ENCODE data around the gene TMEM37. TPM values are rescaled to one million over a fixed set of nuclear protein-coding genes. Genes with fewer than 3 reads are reported as not detected.
A peak's percentile ranks its signal among the peaks of the same experiment; 100 is the strongest.

Gene TMEM37
- total and polyA plus RNA-seq, 2 of the 13 experiments (the other 11 are each of a cell fraction or from before 2014, with no cell fraction given) = 37.7 to 115 TPM

DNA sequence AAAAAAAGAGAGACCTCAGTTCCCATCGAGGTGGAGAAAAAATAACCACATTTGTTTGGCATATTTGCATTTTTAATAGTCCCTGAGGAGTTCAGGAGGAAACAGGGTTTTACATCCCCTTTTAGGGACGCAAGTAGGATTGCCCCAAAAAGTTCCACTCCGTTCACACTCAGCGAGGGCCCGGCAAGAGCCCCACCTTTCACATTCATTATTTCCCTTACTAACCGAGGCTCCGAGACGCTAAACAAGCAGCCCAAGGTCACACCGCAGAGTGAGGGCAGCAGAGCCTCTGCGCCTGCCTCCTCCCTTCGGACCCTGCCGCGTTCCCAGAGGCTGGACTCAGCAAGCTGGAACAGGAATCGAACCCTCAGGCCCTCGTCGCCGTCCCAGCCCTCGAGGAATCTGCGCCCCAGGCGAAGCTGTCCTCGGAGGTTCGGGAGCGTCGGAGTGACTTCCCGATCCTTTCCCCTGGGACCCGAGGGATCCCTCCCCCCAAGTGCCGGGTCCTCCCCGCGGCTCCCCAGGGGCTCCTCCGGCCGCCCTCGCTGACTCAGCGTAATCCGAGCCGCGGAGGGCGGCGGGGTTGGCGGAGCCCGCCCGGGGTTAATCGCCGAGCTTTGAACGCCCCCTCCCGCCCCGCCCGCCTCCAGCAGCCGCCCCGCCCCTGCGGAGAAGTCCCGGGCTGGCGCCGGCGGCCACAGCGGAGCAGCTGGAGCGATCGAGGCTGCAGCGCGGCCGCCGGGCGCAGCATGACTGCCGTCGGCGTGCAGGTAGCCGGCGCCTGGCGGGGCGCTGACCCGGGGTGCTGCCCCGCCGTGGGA lies at the start of gene TMEM37 (continued):
- TF ChIP-seq, protein P1, sequence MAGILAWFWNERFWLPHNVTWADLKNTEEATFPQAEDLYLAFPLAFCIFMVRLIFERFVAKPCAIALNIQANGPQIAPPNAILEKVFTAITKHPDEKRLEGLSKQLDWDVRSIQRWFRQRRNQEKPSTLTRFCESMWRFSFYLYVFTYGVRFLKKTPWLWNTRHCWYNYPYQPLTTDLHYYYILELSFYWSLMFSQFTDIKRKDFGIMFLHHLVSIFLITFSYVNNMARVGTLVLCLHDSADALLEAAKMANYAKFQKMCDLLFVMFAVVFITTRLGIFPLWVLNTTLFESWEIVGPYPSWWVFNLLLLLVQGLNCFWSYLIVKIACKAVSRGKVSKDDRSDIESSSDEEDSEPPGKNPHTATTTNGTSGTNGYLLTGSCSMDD (CRISPR knock-in tag; IDR thresholded peaks at IDR 0.05) = no peak
- TF ChIP-seq CREB1 (IDR thresholded peaks at IDR 0.05) = no peak
- TF ChIP-seq CREB1 (CRISPR knock-in tag; IDR thresholded peaks at IDR 0.05) = no peak
- TF ChIP-seq ZNF460 (CRISPR knock-in tag; IDR thresholded peaks at IDR 0.05; ENCODE audit: borderline replicate concordance) = peak; percentile 53; the same call in 1 of the 2 replicates
- no peak; the same call in none of the 2 replicates for TF ChIP-seq ZNF430 (CRISPR knock-in tag; IDR thresholded peaks at IDR 0.05)
- TF ChIP-seq SCMH1 (CRISPR knock-in tag; IDR thresholded peaks at IDR 0.05; ENCODE audit: borderline replicate concordance) = no peak
- peak; percentile 63; the same call in 1 of the 2 replicates for TF ChIP-seq POGZ (CRISPR knock-in tag; IDR thresholded peaks at IDR 0.05)
- peak; percentile 84 for TF ChIP-seq ZNF317 (CRISPR knock-in tag; IDR thresholded peaks at IDR 0.05)
- TF ChIP-seq, protein P2, sequence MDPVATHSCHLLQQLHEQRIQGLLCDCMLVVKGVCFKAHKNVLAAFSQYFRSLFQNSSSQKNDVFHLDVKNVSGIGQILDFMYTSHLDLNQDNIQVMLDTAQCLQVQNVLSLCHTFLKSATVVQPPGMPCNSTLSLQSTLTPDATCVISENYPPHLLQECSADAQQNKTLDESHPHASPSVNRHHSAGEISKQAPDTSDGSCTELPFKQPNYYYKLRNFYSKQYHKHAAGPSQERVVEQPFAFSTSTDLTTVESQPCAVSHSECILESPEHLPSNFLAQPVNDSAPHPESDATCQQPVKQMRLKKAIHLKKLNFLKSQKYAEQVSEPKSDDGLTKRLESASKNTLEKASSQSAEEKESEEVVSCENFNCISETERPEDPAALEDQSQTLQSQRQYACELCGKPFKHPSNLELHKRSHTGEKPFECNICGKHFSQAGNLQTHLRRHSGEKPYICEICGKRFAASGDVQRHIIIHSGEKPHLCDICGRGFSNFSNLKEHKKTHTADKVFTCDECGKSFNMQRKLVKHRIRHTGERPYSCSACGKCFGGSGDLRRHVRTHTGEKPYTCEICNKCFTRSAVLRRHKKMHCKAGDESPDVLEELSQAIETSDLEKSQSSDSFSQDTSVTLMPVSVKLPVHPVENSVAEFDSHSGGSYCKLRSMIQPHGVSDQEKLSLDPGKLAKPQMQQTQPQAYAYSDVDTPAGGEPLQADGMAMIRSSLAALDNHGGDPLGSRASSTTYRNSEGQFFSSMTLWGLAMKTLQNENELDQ (CRISPR knock-in tag; IDR thresholded peaks at IDR 0.05; ENCODE audit: borderline replicate concordance) = no peak
- peak; percentile 40 for TF ChIP-seq ZNF124 (CRISPR knock-in tag; IDR thresholded peaks at IDR 0.05)
- TF ChIP-seq AHR (CRISPR knock-in tag; IDR thresholded peaks at IDR 0.05) = peak; percentile 66; the same call in 1 of the 2 replicates
- TF ChIP-seq ZNF75D (CRISPR knock-in tag; IDR thresholded peaks at IDR 0.05; ENCODE audit: borderline replicate concordance) = no peak
- no peak; the same call in 1 of the 2 replicates for TF ChIP-seq SMAD9 (CRISPR knock-in tag; IDR thresholded peaks at IDR 0.05)
- peak; percentile 24; the same call in 1 of the 2 replicates for TF ChIP-seq ZSCAN22 (CRISPR knock-in tag; IDR thresholded peaks at IDR 0.05)
- 0 out of 2 replicates have a peak, but pooled peaks have one; percentile 58 for TF ChIP-seq ZNF660 (CRISPR knock-in tag; IDR thresholded peaks at IDR 0.05; ENCODE audit: borderline replicate concordance, low read depth)
- TF ChIP-seq, protein P3, sequence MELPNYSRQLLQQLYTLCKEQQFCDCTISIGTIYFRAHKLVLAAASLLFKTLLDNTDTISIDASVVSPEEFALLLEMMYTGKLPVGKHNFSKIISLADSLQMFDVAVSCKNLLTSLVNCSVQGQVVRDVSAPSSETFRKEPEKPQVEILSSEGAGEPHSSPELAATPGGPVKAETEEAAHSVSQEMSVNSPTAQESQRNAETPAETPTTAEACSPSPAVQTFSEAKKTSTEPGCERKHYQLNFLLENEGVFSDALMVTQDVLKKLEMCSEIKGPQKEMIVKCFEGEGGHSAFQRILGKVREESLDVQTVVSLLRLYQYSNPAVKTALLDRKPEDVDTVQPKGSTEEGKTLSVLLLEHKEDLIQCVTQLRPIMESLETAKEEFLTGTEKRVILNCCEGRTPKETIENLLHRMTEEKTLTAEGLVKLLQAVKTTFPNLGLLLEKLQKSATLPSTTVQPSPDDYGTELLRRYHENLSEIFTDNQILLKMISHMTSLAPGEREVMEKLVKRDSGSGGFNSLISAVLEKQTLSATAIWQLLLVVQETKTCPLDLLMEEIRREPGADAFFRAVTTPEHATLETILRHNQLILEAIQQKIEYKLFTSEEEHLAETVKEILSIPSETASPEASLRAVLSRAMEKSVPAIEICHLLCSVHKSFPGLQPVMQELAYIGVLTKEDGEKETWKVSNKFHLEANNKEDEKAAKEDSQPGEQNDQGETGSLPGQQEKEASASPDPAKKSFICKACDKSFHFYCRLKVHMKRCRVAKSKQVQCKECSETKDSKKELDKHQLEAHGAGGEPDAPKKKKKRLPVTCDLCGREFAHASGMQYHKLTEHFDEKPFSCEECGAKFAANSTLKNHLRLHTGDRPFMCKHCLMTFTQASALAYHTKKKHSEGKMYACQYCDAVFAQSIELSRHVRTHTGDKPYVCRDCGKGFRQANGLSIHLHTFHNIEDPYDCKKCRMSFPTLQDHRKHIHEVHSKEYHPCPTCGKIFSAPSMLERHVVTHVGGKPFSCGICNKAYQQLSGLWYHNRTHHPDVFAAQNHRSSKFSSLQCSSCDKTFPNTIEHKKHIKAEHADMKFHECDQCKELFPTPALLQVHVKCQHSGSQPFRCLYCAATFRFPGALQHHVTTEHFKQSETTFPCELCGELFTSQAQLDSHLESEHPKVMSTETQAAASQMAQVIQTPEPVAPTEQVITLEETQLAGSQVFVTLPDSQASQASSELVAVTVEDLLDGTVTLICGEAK (IDR thresholded peaks at IDR 0.05) = no peak
- TF ChIP-seq, protein P3 (CRISPR knock-in tag; IDR thresholded peaks at IDR 0.05) = no peak; the same call in 1 of the 2 replicates

All from HepG2 (cell line).